ENCODE results near the gene RRN3. TPM values are rescaled to one million over a fixed set of nuclear protein-coding genes. Genes with fewer than 3 reads are reported as not detected.
A peak's percentile ranks its signal among the peaks of the same experiment; 100 is the strongest.

RRN3 gene
- total and polyA plus RNA-seq, 5 donors from 2014 or later, result 21.6 to 31.3 (median 28.0) TPM

DNA sequence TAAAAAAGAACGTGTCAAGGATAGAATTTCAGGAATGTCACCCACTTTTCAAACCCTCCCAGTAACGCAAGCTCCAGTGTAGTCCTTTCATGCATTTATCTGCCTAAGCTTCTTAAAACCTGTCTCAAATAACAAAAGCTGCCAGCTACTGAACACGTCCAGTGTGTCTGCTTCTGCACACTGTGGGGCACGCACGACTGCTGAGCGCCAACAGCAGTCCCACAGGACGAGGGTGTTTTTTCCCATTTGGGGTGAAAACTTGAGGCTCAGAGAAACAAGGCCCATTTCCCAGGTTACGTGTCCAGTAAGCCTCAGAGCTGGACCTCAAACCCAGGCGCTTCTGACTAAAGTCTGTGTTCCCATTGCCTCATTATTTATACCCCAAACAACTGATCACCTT lies 55.4 kb downstream of the RRN3 start:
- no peak for DNase-seq
- H3K9me3 ChIP-seq (ENCODE audit: control insufficient read depth in 2 of 2, low read length in 2 of 2), result no peaks in the 10 kb centered on the region
- no peaks in the 10 kb centered on the region for H3K4me1 ChIP-seq (ENCODE audit: control insufficient read depth, insufficient read depth, low read length, poor library complexity, severe bottlenecking)
- H3K9me3 Mint-ChIP-seq, result no peaks in the 10 kb centered on the region
- H3K4me3 Mint-ChIP-seq, result no peak overlapping the region
- peaks cover 24% of the 10 kb centered on the region for H3K36me3 Mint-ChIP-seq
- H3K4me3 ChIP-seq (ENCODE audit: low read depth, low read length), result no peak overlapping the region
- no peaks in the 10 kb centered on the region for H3K27me3 Mint-ChIP-seq
- no peak for ATAC-seq (ENCODE audit: low read depth in 2 of 2)
- peak overlapping the region in 1 of 3 donors; percentile 39 for H3K27ac Mint-ChIP-seq
- peaks cover 81% of the 10 kb centered on the region for H3K36me3 ChIP-seq (ENCODE audit: control insufficient read depth, insufficient read depth, low read length)
- peaks cover 0 to 2% (median 0%) of the 10 kb centered on the region in 4 donors for H3K4me1 Mint-ChIP-seq
- no peaks in the 10 kb centered on the region for H3K27me3 ChIP-seq (ENCODE audit: control insufficient read depth, insufficient read depth, low read length)
- H3K27ac ChIP-seq (ENCODE audit: insufficient read depth, low read length, poor library complexity, severe bottlenecking), result no peak overlapping the region

GRCh38 chr16:15037745-15038144 lies 56.3 kb downstream of the RRN3 start:
- Mint-ChIP-seq H3K4me3 (no peak overlapping the region), H3K36me3 (peaks cover 34% of the 10 kb centered on the region), H3K27me3 (no peaks in the 10 kb centered on the region), H3K9me3 (no peaks in the 10 kb centered on the region), H3K27ac (no peak overlapping the region), H3K4me1 (peaks cover 0 to 2% (median under 1%) of the 10 kb centered on the region in 4 donors)
- Histone ChIP-seq H3K27ac (ENCODE audit: insufficient read depth, low read length, poor library complexity, severe bottlenecking) (no peak overlapping the region), H3K4me1 (ENCODE audit: control insufficient read depth, insufficient read depth, low read length, poor library complexity, severe bottlenecking) (no peaks in the 10 kb centered on the region), H3K27me3 (ENCODE audit: control insufficient read depth, insufficient read depth, low read length) (no peaks in the 10 kb centered on the region), H3K4me3 (ENCODE audit: low read depth, low read length) (no peak overlapping the region), H3K9me3 (ENCODE audit: control insufficient read depth in 2 of 2, low read length in 2 of 2) (no peaks in the 10 kb centered on the region), H3K36me3 (ENCODE audit: control insufficient read depth, insufficient read depth, low read length) (peaks cover 90% of the 10 kb centered on the region)
- DNase-seq (no peak), ATAC-seq (ENCODE audit: low read depth in 2 of 2) (no peak)

DNA sequence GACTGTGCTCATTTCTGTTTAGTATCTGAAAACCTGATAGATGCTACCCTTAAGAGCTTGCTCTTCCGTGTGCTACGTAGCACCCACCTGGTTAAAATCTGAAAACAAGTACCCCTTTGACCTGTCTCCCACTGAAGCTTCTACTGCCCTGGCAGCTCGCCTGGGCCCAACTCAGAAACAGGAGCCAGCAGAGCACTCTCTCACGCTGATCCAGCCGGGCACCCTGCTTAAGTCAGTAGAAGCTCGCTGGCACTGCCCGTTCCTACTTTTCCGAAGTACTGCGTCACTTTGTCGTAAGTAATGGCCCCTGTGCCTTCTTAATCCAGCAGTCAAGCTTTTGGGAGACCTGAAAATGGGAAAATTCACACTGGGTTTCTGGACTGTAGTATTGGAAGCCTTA lies 57.1 kb downstream of the RRN3 start:
- peak overlapping the region in 1 of 3 donors; percentile 25 for H3K27ac Mint-ChIP-seq
- H3K4me3 ChIP-seq (ENCODE audit: low read depth, low read length), result no peak overlapping the region
- no peak overlapping the region for H3K27ac ChIP-seq (ENCODE audit: insufficient read depth, low read length, poor library complexity, severe bottlenecking)
- peaks cover 36% of the 10 kb centered on the region for H3K36me3 Mint-ChIP-seq
- peaks cover 0 to 7% (median 1%) of the 10 kb centered on the region in 4 donors for H3K4me1 Mint-ChIP-seq
- no peaks in the 10 kb centered on the region for H3K27me3 ChIP-seq (ENCODE audit: control insufficient read depth, insufficient read depth, low read length)
- no peak for DNase-seq
- no peaks in the 10 kb centered on the region for H3K4me1 ChIP-seq (ENCODE audit: control insufficient read depth, insufficient read depth, low read length, poor library complexity, severe bottlenecking)
- no peaks in the 10 kb centered on the region for H3K9me3 ChIP-seq (ENCODE audit: control insufficient read depth in 2 of 2, low read length in 2 of 2)
- H3K4me3 Mint-ChIP-seq, result no peak overlapping the region
- H3K27me3 Mint-ChIP-seq, result no peaks in the 10 kb centered on the region
- no peak for ATAC-seq (ENCODE audit: low read depth in 2 of 2)
- H3K9me3 Mint-ChIP-seq, result no peaks in the 10 kb centered on the region
- peaks cover 94% of the 10 kb centered on the region for H3K36me3 ChIP-seq (ENCODE audit: control insufficient read depth, insufficient read depth, low read length)

- no peaks in the 10 kb centered on the region for H3K9me3 Mint-ChIP-seq
- peaks cover 89% of the 10 kb centered on the region for H3K36me3 ChIP-seq (ENCODE audit: control insufficient read depth, insufficient read depth, low read length)
- no peak overlapping the region for H3K27ac Mint-ChIP-seq
These were observed 58.8 kb downstream of the RRN3 start for GRCh38 chr16:15035163-15035729.

GRCh38 chr16:15034266-15035162 lies 59.6 kb downstream of the RRN3 start:
- Histone ChIP-seq H3K9me3 (ENCODE audit: control insufficient read depth in 2 of 2, low read length in 2 of 2) (no peaks in the 10 kb centered on the region), H3K4me1 (ENCODE audit: control insufficient read depth, insufficient read depth, low read length, poor library complexity, severe bottlenecking) (no peaks in the 10 kb centered on the region), H3K27ac (ENCODE audit: insufficient read depth, low read length, poor library complexity, severe bottlenecking) (no peak overlapping the region), H3K4me3 (ENCODE audit: low read depth, low read length) (no peak overlapping the region), H3K27me3 (ENCODE audit: control insufficient read depth, insufficient read depth, low read length) (no peaks in the 10 kb centered on the region), H3K36me3 (ENCODE audit: control insufficient read depth, insufficient read depth, low read length) (peaks cover 82% of the 10 kb centered on the region)
- DNase-seq (no peak), ATAC-seq (ENCODE audit: low read depth in 2 of 2) (no peak)
- Mint-ChIP-seq H3K9me3 (no peaks in the 10 kb centered on the region), H3K4me1 (peaks cover 0 to 10% (median 1%) of the 10 kb centered on the region in 4 donors), H3K4me3 (no peak overlapping the region), H3K36me3 (peaks cover 41% of the 10 kb centered on the region), H3K27ac (peak overlapping the region in 1 of 3 donors; percentile 69), H3K27me3 (no peaks in the 10 kb centered on the region)

More at GRCh38 chr16:15035163-15035729, 58.8 kb downstream of the RRN3 start:
- H3K27me3 ChIP-seq (ENCODE audit: control insufficient read depth, insufficient read depth, low read length), result no peaks in the 10 kb centered on the region
- no peak overlapping the region for H3K27ac ChIP-seq (ENCODE audit: insufficient read depth, low read length, poor library complexity, severe bottlenecking)
- H3K4me3 ChIP-seq (ENCODE audit: low read depth, low read length), result no peak overlapping the region
- no peaks in the 10 kb centered on the region for H3K9me3 ChIP-seq (ENCODE audit: control insufficient read depth in 2 of 2, low read length in 2 of 2)
- Mint-ChIP-seq H3K4me1 (peaks cover 0 to 10% (median 1%) of the 10 kb centered on the region in 4 donors), H3K36me3 (peaks cover 41% of the 10 kb centered on the region), H3K27me3 (no peaks in the 10 kb centered on the region), H3K4me3 (no peak overlapping the region)
- ATAC-seq (ENCODE audit: low read depth in 2 of 2), result no peak
- no peaks in the 10 kb centered on the region for H3K4me1 ChIP-seq (ENCODE audit: control insufficient read depth, insufficient read depth, low read length, poor library complexity, severe bottlenecking)
- DNase-seq, result no peak

DNA sequence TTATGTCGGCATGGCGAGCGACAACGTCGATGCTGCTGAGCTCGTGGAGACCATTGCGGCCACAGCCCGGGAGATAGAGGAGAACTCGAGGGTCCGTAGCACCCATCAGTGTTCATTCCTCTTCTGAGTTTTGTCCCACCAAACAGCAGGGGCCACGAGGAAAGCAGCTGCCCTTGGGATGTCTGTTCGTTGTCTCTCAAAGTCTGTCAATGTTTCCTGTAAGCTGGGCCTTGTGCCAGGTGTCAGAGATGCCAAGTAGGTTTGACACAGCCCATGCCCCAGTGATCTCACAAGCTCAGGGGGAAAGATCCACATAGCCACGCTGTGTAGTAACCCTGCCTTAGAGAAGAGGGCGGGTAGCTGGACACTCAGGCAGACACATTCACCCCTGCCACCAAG lies 60.8 kb downstream of the RRN3 start:
- no peaks in the 10 kb centered on the region for H3K9me3 Mint-ChIP-seq
- H3K36me3 Mint-ChIP-seq, result peaks cover 43% of the 10 kb centered on the region
- no peaks in the 10 kb centered on the region for H3K27me3 ChIP-seq (ENCODE audit: control insufficient read depth, insufficient read depth, low read length)
- DNase-seq (no peak), ATAC-seq (ENCODE audit: low read depth in 2 of 2) (no peak)
- H3K4me1 Mint-ChIP-seq, result peaks cover 0 to 12% (median 1%) of the 10 kb centered on the region in 4 donors
- no peak overlapping the region for H3K27ac Mint-ChIP-seq
- H3K4me3 ChIP-seq (ENCODE audit: low read depth, low read length), result no peak overlapping the region
- H3K27me3 Mint-ChIP-seq, result no peaks in the 10 kb centered on the region
- no peaks in the 10 kb centered on the region for H3K4me1 ChIP-seq (ENCODE audit: control insufficient read depth, insufficient read depth, low read length, poor library complexity, severe bottlenecking)
- no peaks in the 10 kb centered on the region for H3K9me3 ChIP-seq (ENCODE audit: control insufficient read depth in 2 of 2, low read length in 2 of 2)
- no peak overlapping the region for H3K27ac ChIP-seq (ENCODE audit: insufficient read depth, low read length, poor library complexity, severe bottlenecking)
- no peak overlapping the region for H3K4me3 Mint-ChIP-seq
- H3K36me3 ChIP-seq (ENCODE audit: control insufficient read depth, insufficient read depth, low read length), result peaks cover 76% of the 10 kb centered on the region

- no peak for ATAC-seq (ENCODE audit: low read depth in 2 of 2)
- Mint-ChIP-seq H3K27ac (peak overlapping the region in 2 of 3 donors; percentile 77 to 93), H3K9me3 (no peaks in the 10 kb centered on the region), H3K36me3 (peaks cover 47% of the 10 kb centered on the region), H3K4me1 (peaks cover 0 to 15% (median 1%) of the 10 kb centered on the region in 4 donors), H3K27me3 (no peaks in the 10 kb centered on the region), H3K4me3 (no peak overlapping the region)
- H3K4me3 ChIP-seq (ENCODE audit: low read depth, low read length), result no peak overlapping the region
- H3K36me3 ChIP-seq (ENCODE audit: control insufficient read depth, insufficient read depth, low read length), result peaks cover 70% of the 10 kb centered on the region
- no peaks in the 10 kb centered on the region for H3K9me3 ChIP-seq (ENCODE audit: control insufficient read depth in 2 of 2, low read length in 2 of 2)
- no peaks in the 10 kb centered on the region for H3K4me1 ChIP-seq (ENCODE audit: control insufficient read depth, insufficient read depth, low read length, poor library complexity, severe bottlenecking)
- no peak for DNase-seq
- H3K27ac ChIP-seq (ENCODE audit: insufficient read depth, low read length, poor library complexity, severe bottlenecking), result no peak overlapping the region
- H3K27me3 ChIP-seq (ENCODE audit: control insufficient read depth, insufficient read depth, low read length), result no peaks in the 10 kb centered on the region
These were observed 61.3 kb downstream of the RRN3 start for GRCh38 chr16:15032547-15033308.
